Measurements from ENCODE around the gene CD58. TPM values are rescaled to one million over a fixed set of nuclear protein-coding genes. Genes with fewer than 3 reads are reported as not detected.

The CD58 gene
- total and polyA plus RNA-seq, 9 of the 15 experiments (the other 6 are each of a cell fraction or from before 2014, with no cell fraction given) = 18.1 to 113 (median 37.4) TPM

DNA sequence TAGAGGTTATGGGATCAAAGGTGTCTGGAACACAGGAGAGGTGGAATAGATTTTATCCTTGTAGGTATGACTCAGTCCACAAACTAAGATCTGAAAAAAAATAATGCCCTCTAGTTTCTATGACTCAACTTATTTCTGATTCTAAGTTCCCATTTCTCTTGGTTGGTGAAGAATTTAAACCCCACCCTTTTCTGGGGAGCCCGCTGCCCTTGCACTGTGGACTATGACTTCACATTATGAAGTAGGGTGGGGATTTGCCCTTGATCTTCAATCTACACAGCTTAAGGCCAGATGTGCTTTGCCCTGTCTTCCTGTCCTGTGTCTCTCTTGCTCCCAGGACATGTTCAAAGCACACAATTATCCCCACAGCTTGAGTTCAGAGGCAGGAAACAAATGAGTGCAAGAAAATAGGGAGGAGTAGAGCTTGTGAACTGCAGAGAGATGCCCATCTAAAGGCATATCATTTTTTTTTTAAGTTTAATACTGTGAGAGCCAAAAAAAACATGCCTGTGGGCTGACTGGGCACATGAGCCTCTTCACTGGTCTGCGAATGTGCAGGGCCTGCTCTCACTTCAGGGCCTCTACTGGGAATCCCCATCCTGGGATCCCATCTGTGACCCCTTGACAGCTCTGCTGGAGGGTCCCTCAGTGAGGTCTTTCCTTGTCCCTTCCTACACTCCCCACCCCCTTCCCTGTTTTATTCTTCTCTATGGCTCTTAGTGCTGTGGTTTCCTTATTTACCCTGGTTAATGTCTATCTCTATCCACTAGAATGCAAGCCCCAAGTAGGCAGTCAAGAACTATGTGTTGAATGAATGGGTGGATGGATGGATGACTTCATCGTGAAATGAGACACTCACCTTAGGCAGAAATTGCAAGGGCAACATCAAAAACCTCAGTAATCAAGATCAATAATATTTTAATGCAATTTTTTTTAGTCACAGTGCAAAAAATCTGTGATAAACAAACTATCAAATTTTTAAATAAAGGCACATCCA is 61.5 kb downstream of the CD58 start (continued):
- TF ChIP-seq ZNF316 (IDR thresholded peaks at IDR 0.05) = peak; percentile 15; the same call in 1 of the 2 replicates
- no peak for TF ChIP-seq ZC3H11A (IDR thresholded peaks at IDR 0.05; ENCODE audit: low read depth, low read length)

DNA sequence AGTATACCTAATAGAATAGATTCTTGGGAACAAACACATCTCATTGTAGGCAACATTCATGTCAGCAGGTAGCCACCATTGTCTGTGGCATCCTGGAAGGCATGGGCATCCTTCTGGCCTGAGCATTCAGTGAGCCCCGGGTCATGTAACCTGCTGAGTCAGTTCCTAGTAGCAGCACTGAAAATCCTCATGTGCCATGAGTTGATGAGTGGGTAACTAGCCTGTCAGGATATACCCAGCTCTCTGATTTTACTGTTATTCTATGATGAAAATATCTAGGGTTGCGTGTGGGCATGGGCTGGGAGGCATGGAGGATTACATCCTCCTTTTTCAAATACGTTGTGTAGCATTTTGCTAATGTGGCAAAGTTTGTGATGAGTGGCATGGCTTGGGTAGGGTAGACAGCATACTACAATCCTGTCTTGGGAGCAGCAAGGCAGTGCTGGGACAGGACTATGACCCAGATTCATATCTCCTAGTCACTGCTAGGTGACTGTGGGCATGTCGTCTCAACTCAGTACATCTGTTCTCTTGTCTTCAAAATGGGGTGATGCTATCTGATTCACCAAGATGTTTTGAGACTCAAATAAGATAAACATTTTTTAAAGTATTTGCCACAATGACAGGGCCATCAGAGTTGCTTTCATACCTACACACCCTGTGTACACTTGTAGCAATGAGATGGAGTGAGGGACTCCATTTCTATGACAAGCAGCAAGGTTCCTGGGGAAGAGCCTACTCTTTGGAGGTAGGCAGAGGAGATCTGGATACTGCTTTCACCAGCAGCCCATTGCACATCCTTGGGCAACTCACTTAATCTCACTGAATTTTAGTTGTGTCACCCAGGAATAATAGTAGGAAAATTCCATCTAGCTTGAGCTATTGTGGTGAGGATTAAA is 62.5 kb downstream of the CD58 start:
- Histone ChIP-seq H3K27me3 (ENCODE audit: control insufficient read depth in 2 of 2, insufficient read depth in 2 of 2, low read length in 2 of 2) (no peaks in the 10 kb centered on the region), H3K36me3 (ENCODE audit: control insufficient read depth, insufficient read depth, low read length) (no peaks in the 10 kb centered on the region), H3K4me3 (no peak overlapping the region), H4K20me1 (replicated peaks; ENCODE audit: control insufficient read depth, insufficient read depth, low read length) (no peaks in the 10 kb centered on the region), H3K9me1 (ENCODE audit: control insufficient read depth, insufficient read depth, low read length) (no peaks in the 10 kb centered on the region), H3K79me2 (ENCODE audit: control insufficient read depth, insufficient read depth, low read length) (no peaks in the 10 kb centered on the region), H2AFZ (ENCODE audit: low read depth, low read length) (no peak overlapping the region), H3K27ac (ENCODE audit: extremely low read depth, low read depth, low read length) (peak overlapping the region; percentile 47; the same call in 2 of the 3 replicates), H3K4me1 (replicated peaks in 1 of 2; ENCODE audit: control insufficient read depth in 2 of 2, insufficient read depth in 2 of 2, low read length in 2 of 2) (peaks cover 27 to 55% of the 10 kb centered on the region in 2 experiments), H3K9me3 (replicated peaks; ENCODE audit: control insufficient read depth, insufficient read depth, low read depth, low read length) (no peaks in the 10 kb centered on the region), H3K9ac (ENCODE audit: insufficient read depth in 1 of 2, low read depth in 2 of 2, low read length in 2 of 2) (peak overlapping the region in 1 of 2 experiments; percentile 15; a peak in 1 of 4 replicates), H3K4me2 (ENCODE audit: insufficient read depth, low read length) (no peak overlapping the region; the same call in 1 of the 2 replicates)
- no TSS peak for BruUV-seq (replicated peaks)
- FAIRE-seq (no peak), ATAC-seq (no peak), DNase-seq (ENCODE audit: extremely low read depth in 1 of 4, low spot score in 3 of 4) (no peak)
- WGBS (ENCODE audit: insufficient coverage, low coverage, missing lambda C conversion rate) = 62% methylated on average over 4 of the region's 4 CpGs
- intact Hi-C loops (cut with micrococcal nuclease) = loop anchor here (10.0 kb wide), 1 partner anchor 546 kb away; no protein-coding TSS in a partner anchor
- TF ChIP-seq ZNF316 (IDR thresholded peaks at IDR 0.05) = peak; percentile 63
- 0 out of 2 replicates have a peak, but pooled peaks have one; percentile 35 for TF ChIP-seq C11orf30 (IDR thresholded peaks at IDR 0.05; ENCODE audit: low read depth)
- TF ChIP-seq ARID2 (IDR thresholded peaks at IDR 0.05) = no peak
- peak; percentile 22; the same call in 1 of the 2 replicates for TF ChIP-seq MAFK (IDR thresholded peaks at IDR 0.05; ENCODE audit: low read length)
- TF ChIP-seq NEUROD1 (IDR thresholded peaks at IDR 0.05; ENCODE audit: borderline replicate concordance, low read depth, low read length, partially characterized antibody) = no peak
- no peak for TF ChIP-seq NR2C2 (CRISPR knock-in tag; IDR thresholded peaks at IDR 0.05)
- 0 out of 2 replicates have a peak, but pooled peaks have one; percentile 13 for TF ChIP-seq NR2C2 (tag; IDR thresholded peaks at IDR 0.05)
- TF ChIP-seq, protein P1, sequence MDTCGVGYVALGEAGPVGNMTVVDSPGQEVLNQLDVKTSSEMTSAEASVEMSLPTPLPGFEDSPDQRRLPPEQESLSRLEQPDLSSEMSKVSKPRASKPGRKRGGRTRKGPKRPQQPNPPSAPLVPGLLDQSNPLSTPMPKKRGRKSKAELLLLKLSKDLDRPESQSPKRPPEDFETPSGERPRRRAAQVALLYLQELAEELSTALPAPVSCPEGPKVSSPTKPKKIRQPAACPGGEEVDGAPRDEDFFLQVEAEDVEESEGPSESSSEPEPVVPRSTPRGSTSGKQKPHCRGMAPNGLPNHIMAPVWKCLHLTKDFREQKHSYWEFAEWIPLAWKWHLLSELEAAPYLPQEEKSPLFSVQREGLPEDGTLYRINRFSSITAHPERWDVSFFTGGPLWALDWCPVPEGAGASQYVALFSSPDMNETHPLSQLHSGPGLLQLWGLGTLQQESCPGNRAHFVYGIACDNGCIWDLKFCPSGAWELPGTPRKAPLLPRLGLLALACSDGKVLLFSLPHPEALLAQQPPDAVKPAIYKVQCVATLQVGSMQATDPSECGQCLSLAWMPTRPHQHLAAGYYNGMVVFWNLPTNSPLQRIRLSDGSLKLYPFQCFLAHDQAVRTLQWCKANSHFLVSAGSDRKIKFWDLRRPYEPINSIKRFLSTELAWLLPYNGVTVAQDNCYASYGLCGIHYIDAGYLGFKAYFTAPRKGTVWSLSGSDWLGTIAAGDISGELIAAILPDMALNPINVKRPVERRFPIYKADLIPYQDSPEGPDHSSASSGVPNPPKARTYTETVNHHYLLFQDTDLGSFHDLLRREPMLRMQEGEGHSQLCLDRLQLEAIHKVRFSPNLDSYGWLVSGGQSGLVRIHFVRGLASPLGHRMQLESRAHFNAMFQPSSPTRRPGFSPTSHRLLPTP (IDR thresholded peaks at IDR 0.05; ENCODE audit: borderline replicate concordance, extremely low read depth, insufficient read length) = no peak
- TF ChIP-seq BACH1 (tag; IDR thresholded peaks at IDR 0.05) = peak; percentile 31; the same call in 1 of the 2 replicates
- peak; percentile 19; the same call in 1 of the 2 replicates for TF ChIP-seq MAFG (tag; conservative IDR thresholded peaks at IDR 0.05)
- CTCF ChIA-PET (ENCODE audit: low intra/inter-chr PET ratio) = interaction anchor here (0.7 kb wide), 1 partner anchor 20 kb away, joined by 3 read pairs; no protein-coding TSS in a partner anchor
- in situ Hi-C loops (cut with MboI) = loop anchor here (5.0 to 10.0 kb wide), 2 partner anchors 549 to 704 kb away; no protein-coding TSS in a partner anchor
- POLR2A ChIA-PET = interaction anchor here (0.6 to 0.7 kb wide), 4 partner anchors 8 to 44 kb away, joined by 3 to 4 read pairs (median 3); no protein-coding TSS in a partner anchor
